Lower lobe of right lung (tissue), 2 donors: Measurements from ENCODE around the gene MFN2. TPM values are rescaled to one million over a fixed set of nuclear protein-coding genes. Genes with fewer than 3 reads are reported as not detected.
"Not testable (repeated sequence)": the region's sequence is repeated elsewhere in the genome, so short reads cannot be mapped to it uniquely, and the experiment has no call there.

Experiments
- ATAC-seq, 2 donors: fragments of 200-7000 bp; cut with Tn5 transposase; one replicate each; pipeline ENCODE4 v1.9.1; 2020 to 2022; ENCODE audit warnings: mild to moderate bottlenecking in 2 of 2, moderate library complexity in 2 of 2
- DNase-seq: peaks from one replicate; pipeline ENCODE4 v3.0.0-alpha.2; 2020
- H3K27ac ChIP-seq: fragments of 200-600 bp; one replicate; pipeline ENCODE4 v1.8.0; 2022
- H3K27me3 ChIP-seq: fragments of 200-600 bp; one replicate; pipeline ENCODE4 v1.8.0; 2022; ENCODE audit warnings: low read depth
- H3K36me3 ChIP-seq: fragments of 200-600 bp; one replicate; pipeline ENCODE4 v1.8.0; 2022; ENCODE audit warnings: mild to moderate bottlenecking
- H3K4me1 ChIP-seq: fragments of 200-600 bp; one replicate; pipeline ENCODE4 v1.8.0; 2022
- H3K4me3 ChIP-seq: fragments of 200-600 bp; one replicate; pipeline ENCODE4 v1.8.0; 2022; ENCODE audit warnings: mild to moderate bottlenecking
- H3K9me3 ChIP-seq: fragments of 200-600 bp; one replicate; pipeline ENCODE4 v1.8.0; 2022
- intact Hi-C: fragments of 100-400 bp; cut with DNase I; formaldehyde crosslinking; loops from one replicate; pipeline ENCODE4 v1.11.0; 2022
- total RNA-seq: library from RNA; stranded (reverse); fragmentation: NEBNext Ultra II Directional; extraction: Animal tissue kit (Norgen Biotek cat#: 25700); gene quantifications from one replicate; pipeline ENCODE4 v1.2.1, GENCODE V29; 2021
- TF ChIP-seq, protein P1 (sequence below): fragments of 200-600 bp; IDR thresholded peaks from one replicate; pipeline ENCODE4 v1.8.0; 2022; ENCODE audit warnings: antibody characterized with exemption, mild to moderate bottlenecking
- donor health status: DM: no; HTN: yes; CAD: no; lungs with severe emphysema.

The MFN2 gene
- total RNA-seq, 1 donor from 2014 or later: 72.2 TPM

GRCh38 chr1:11938722-11939526, 41.3 kb upstream of the MFN2 start:
- Histone ChIP-seq H3K27ac (no peak overlapping the region), H3K27me3 (no peaks in the 10 kb centered on the region), H3K4me3 (no peak overlapping the region), H3K4me1 (peaks cover 20% of the 10 kb centered on the region), H3K36me3 (peaks cover 20% of the 10 kb centered on the region), H3K9me3 (no peaks in the 10 kb centered on the region)
- TF ChIP-seq, protein P1, sequence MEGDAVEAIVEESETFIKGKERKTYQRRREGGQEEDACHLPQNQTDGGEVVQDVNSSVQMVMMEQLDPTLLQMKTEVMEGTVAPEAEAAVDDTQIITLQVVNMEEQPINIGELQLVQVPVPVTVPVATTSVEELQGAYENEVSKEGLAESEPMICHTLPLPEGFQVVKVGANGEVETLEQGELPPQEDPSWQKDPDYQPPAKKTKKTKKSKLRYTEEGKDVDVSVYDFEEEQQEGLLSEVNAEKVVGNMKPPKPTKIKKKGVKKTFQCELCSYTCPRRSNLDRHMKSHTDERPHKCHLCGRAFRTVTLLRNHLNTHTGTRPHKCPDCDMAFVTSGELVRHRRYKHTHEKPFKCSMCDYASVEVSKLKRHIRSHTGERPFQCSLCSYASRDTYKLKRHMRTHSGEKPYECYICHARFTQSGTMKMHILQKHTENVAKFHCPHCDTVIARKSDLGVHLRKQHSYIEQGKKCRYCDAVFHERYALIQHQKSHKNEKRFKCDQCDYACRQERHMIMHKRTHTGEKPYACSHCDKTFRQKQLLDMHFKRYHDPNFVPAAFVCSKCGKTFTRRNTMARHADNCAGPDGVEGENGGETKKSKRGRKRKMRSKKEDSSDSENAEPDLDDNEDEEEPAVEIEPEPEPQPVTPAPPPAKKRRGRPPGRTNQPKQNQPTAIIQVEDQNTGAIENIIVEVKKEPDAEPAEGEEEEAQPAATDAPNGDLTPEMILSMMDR: no peak
- DNase-seq (no peak), ATAC-seq (no peak)
- intact Hi-C loops: no loop called here

GRCh38 chr1:11939794-11940193, 40.5 kb upstream of the MFN2 start:
- ATAC-seq, DNase-seq, H3K4me3 ChIP-seq, H3K27ac ChIP-seq, intact Hi-C loops, H3K9me3 ChIP-seq, H3K27me3 ChIP-seq: not testable (repeated sequence)
- Histone ChIP-seq H3K36me3 (peaks cover 20% of the 10 kb centered on the region), H3K4me1 (peaks cover 17% of the 10 kb centered on the region)

DNA sequence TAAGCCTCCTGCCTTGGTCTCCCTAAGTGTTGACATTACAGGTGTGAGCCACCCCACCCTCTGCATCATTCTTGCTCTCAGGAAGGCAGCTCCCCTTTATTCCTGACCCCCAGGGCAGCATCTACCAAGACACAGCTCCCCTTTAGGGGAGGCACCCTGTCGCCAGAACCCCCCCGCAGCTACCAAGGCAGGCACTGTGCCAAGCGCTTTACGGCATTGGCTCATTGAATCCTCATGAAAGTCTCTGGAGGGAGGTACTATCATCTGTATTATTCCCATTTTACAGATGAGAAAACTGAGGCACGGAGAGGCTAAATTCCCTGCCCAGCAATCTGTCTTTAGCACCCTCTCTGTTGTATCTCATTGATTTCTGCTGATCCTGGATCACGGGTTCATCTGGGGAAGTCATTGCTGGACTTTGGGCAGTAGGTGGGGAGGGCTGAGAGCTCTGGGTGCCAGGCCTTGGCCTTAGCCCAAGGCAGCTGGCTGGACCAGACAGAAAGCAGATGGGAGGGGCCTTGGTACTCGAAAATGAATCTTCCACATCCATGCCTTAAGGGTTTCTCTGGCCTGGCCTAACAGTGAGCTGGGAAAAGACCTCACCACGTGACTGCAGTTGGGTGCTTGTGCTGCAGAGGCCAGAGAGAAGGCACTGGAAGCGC, 39.9 kb upstream of the MFN2 start:
- Histone ChIP-seq H3K4me3 (no peak overlapping the region), H3K4me1 (peaks cover 11% of the 10 kb centered on the region), H3K27ac (no peak overlapping the region), H3K27me3 (no peaks in the 10 kb centered on the region), H3K36me3 (peaks cover 20% of the 10 kb centered on the region), H3K9me3 (no peaks in the 10 kb centered on the region)
- DNase-seq (no peak), ATAC-seq (no peak)
- TF ChIP-seq, protein P1: no peak
- intact Hi-C loops: no loop called here

GRCh38 chr1:11942280-11942679, 38.0 kb upstream of the MFN2 start:
- no peak overlapping the region for H3K4me3 ChIP-seq
- H3K4me1 ChIP-seq: no peaks in the 10 kb centered on the region
- H3K9me3 ChIP-seq: no peaks in the 10 kb centered on the region
- no peak for ATAC-seq
- DNase-seq: no peak
- H3K36me3 ChIP-seq: peaks cover 18% of the 10 kb centered on the region
- no peak overlapping the region for H3K27ac ChIP-seq
- intact Hi-C loops: no loop called here
- no peaks in the 10 kb centered on the region for H3K27me3 ChIP-seq
- TF ChIP-seq, protein P1: no peak

DNA sequence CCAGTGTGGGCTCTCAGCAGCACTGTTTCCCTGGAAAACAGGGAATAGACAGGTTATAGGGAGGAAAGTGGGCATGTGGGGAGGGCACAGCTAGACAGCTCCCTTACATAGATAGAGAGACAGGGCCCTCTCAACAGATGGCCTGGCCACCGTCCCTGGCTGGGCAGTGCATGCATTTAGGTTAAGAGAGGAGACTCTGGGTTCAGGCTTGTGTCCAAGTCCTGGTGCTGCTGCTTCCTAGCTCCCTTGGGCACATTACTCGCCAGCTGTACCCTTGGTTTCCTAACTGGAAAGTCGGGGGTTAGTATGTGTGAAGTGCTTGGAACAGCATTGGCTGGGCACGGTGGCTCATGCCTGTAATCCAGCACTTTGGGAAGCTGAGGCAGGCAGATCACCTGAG, 36.6 kb upstream of the MFN2 start:
- peaks cover 17% of the 10 kb centered on the region for H3K36me3 ChIP-seq
- H3K4me1 ChIP-seq: no peaks in the 10 kb centered on the region
- no peaks in the 10 kb centered on the region for H3K9me3 ChIP-seq
- ATAC-seq: no peak
- H3K4me3 ChIP-seq: no peak overlapping the region
- no peak overlapping the region for H3K27ac ChIP-seq
- intact Hi-C loops: no loop called here
- TF ChIP-seq, protein P1: no peak
- no peak for DNase-seq
- no peaks in the 10 kb centered on the region for H3K27me3 ChIP-seq

DNA sequence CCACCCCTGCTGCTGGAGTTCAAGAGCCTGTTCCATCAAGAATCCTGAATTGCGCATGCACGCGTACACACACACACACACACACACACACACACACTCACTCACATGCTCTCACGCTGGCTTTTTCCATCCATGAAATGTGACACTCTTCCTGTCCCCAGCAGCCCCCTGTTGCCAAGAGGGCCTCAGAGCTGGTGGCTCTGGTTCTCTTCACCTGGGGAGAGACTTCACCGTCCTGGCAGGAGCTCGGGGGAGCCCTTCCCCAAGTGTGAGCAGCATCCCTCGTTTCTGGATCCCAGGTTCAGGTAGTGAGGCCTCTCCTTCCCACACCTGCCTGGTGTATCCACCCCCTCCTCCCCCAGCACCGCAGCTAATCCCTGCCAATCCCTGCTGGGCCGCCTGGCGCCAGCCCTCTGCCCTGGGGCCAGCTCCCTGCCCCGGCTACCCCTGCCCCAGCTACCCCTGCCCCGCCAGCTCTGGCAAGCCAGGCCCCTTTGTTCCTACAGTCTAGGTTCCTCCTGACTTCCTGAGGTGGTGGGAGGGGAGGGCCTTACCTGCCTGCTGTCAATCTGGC, 35.8 kb upstream of the MFN2 start:
- H3K4me1 ChIP-seq: no peaks in the 10 kb centered on the region
- TF ChIP-seq, protein P1: no peak
- no peak overlapping the region for H3K27ac ChIP-seq
- no peaks in the 10 kb centered on the region for H3K9me3 ChIP-seq
- ATAC-seq: peak; percentile 29 to 39
- intact Hi-C loops: no loop called here
- H3K4me3 ChIP-seq: no peak overlapping the region
- peaks cover 18% of the 10 kb centered on the region for H3K36me3 ChIP-seq
- no peaks in the 10 kb centered on the region for H3K27me3 ChIP-seq
- DNase-seq: no peak
